ENCODE measurements around the gene CCDC106. TPM values are rescaled to one million over a fixed set of nuclear protein-coding genes. Genes with fewer than 3 reads are reported as not detected.

CCDC106 gene
- total RNA-seq, 1 experiment from 2014 or later, result 47.8 TPM

- peaks cover 43% of the 10 kb centered on the region for H3K4me1 ChIP-seq (ENCODE audit: control insufficient read depth, insufficient read depth, low read length)
- no peaks in the 10 kb centered on the region for H3K27me3 ChIP-seq (ENCODE audit: control insufficient read depth, insufficient read depth, low read length)
- CTCF ChIA-PET, result no interaction called here
- peaks cover 13% of the 10 kb centered on the region for H3K36me3 ChIP-seq (ENCODE audit: control insufficient read depth, insufficient read depth, low read length)
- TF ChIP-seq, protein P1, sequence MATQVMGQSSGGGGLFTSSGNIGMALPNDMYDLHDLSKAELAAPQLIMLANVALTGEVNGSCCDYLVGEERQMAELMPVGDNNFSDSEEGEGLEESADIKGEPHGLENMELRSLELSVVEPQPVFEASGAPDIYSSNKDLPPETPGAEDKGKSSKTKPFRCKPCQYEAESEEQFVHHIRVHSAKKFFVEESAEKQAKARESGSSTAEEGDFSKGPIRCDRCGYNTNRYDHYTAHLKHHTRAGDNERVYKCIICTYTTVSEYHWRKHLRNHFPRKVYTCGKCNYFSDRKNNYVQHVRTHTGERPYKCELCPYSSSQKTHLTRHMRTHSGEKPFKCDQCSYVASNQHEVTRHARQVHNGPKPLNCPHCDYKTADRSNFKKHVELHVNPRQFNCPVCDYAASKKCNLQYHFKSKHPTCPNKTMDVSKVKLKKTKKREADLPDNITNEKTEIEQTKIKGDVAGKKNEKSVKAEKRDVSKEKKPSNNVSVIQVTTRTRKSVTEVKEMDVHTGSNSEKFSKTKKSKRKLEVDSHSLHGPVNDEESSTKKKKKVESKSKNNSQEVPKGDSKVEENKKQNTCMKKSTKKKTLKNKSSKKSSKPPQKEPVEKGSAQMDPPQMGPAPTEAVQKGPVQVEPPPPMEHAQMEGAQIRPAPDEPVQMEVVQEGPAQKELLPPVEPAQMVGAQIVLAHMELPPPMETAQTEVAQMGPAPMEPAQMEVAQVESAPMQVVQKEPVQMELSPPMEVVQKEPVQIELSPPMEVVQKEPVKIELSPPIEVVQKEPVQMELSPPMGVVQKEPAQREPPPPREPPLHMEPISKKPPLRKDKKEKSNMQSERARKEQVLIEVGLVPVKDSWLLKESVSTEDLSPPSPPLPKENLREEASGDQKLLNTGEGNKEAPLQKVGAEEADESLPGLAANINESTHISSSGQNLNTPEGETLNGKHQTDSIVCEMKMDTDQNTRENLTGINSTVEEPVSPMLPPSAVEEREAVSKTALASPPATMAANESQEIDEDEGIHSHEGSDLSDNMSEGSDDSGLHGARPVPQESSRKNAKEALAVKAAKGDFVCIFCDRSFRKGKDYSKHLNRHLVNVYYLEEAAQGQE (IDR thresholded peaks at IDR 0.05; ENCODE audit: insufficient read depth in 1 of 2, low read depth in 2 of 2, low read length in 1 of 2), result 0 out of 4 replicates have a peak, but pooled peaks of 1 of the 2 experiments have one; percentile 28
- TF ChIP-seq TCF7L2 (IDR thresholded peaks at IDR 0.05; ENCODE audit: low read depth, low read length) (no peak), SIN3A (IDR thresholded peaks at IDR 0.05; ENCODE audit: borderline replicate concordance, insufficient read depth, low read depth, low read length) (0 out of 2 replicates have a peak, but pooled peaks have one; percentile 30), POLR2AphosphoS5 (IDR thresholded peaks at IDR 0.05; ENCODE audit: low read depth, low read length) (no peak; the same call in 1 of the 2 replicates)
- ATAC-seq, result peak; percentile 71
- no TSS peak for BruUV-seq (replicated peaks)
- no peak for DNase-seq (ENCODE audit: low read depth, low spot score)
- intact Hi-C loops (cut with micrococcal nuclease; ENCODE audit: unreplicated experiment), result no loop called here
- in situ Hi-C loops (cut with HindIII; ENCODE audit: low pct_unique_long_range_greater_than_20kb, low sequenced_read_pairs), result no loop called here
- peak within 1 kb of the TSS; percentile 92 for H3K27ac ChIP-seq (ENCODE audit: low read length)
- POLR2A ChIA-PET, result no interaction called here
- peak within 1 kb of the TSS; percentile 63 to 93 for H3K4me3 ChIP-seq (ENCODE audit: low read depth in 2 of 2, low read length in 2 of 2)
- H3K9me3 ChIP-seq (ENCODE audit: control insufficient read depth, insufficient read depth, low read depth, low read length), result no peaks in the 10 kb centered on the region
Observed at GRCh38 chr19:55640577-55641425, 7.2 kb upstream of the CCDC106 start, which contains the start of gene ZNF580. Gene ZNF580, plus strand, starts transcription at chr19:55641002. Its CDS starts 1,507 bp downstream, at chr19:55642509.

DNA sequence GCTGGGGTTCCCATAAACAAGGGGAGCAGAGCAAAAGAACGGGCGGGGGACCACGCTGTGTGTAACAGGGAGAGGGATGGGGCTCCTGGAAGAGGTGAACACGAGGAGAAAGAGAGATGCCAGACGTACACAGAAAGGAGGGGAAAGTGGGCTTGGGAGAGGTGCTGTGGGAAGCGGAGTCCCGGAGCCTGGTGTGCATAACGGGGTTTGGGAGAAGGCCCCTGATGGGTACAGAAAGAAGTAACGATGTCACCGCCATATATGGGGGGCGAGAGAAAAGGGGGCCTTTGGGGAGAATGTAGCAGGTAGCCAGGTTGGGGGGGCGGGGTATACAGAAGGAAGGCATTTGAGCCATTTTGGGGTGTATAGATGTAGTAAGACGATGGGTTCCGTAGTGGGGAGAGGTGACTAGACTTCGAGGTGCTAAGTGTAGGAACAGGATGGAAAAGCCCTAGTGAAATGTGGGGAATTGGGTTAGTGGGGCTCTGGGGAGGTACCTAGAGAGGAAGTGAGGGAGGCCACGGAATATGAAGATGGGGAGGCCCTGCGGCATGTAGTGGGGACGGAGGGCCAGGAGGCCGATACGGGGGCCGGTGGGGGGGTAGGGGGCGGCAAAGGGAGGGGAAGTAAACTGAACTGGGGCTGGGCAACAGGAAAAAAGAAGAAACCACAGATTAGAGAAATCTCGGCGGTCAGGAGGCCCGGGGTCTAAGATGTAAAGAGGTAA, 6.4 kb upstream of the CCDC106 start:
- Histone ChIP-seq H3K4me3 (ENCODE audit: low read depth in 2 of 2, low read length in 2 of 2) (peak overlapping the region; percentile 63 to 93), H3K9me3 (ENCODE audit: control insufficient read depth, insufficient read depth, low read depth, low read length) (no peaks in the 10 kb centered on the region), H3K36me3 (ENCODE audit: control insufficient read depth, insufficient read depth, low read length) (peaks cover 13% of the 10 kb centered on the region), H3K27me3 (ENCODE audit: control insufficient read depth, insufficient read depth, low read length) (no peaks in the 10 kb centered on the region), H3K4me1 (ENCODE audit: control insufficient read depth, insufficient read depth, low read length) (peaks cover 36% of the 10 kb centered on the region), H3K27ac (ENCODE audit: low read length) (peak overlapping the region; percentile 92)
- intact Hi-C loops (cut with micrococcal nuclease; ENCODE audit: unreplicated experiment), result no loop called here
- ATAC-seq (peak; percentile 13), DNase-seq (ENCODE audit: low read depth, low spot score) (no peak)
- ChIA-PET CTCF (no interaction called here), POLR2A (no interaction called here)
- in situ Hi-C loops (cut with HindIII; ENCODE audit: low pct_unique_long_range_greater_than_20kb, low sequenced_read_pairs), result no loop called here
- no TSS peak for BruUV-seq (replicated peaks)
- TF ChIP-seq TCF7L2 (IDR thresholded peaks at IDR 0.05; ENCODE audit: low read depth, low read length) (no peak), POLR2AphosphoS5 (IDR thresholded peaks at IDR 0.05; ENCODE audit: low read depth, low read length) (0 out of 2 replicates have a peak, but pooled peaks have one; percentile 44), SIN3A (IDR thresholded peaks at IDR 0.05; ENCODE audit: borderline replicate concordance, insufficient read depth, low read depth, low read length) (no peak)
- TF ChIP-seq, protein P1 (IDR thresholded peaks at IDR 0.05; ENCODE audit: insufficient read depth in 1 of 2, low read depth in 2 of 2, low read length in 1 of 2), result no peak
